HG03280 (cell line): ENCODE data around the gene PGA3.
"Not testable (repeated sequence)": the region's sequence is repeated elsewhere in the genome, so short reads cannot be mapped to it uniquely, and the experiment has no call there.

Experiments
- ATAC-seq: cut with Tn5 transposase; IDR thresholded peaks from one replicate; pipeline ENCODE4 v1.9.1; 2021; ENCODE audit warnings: mild to moderate bottlenecking, moderate library complexity; ENCODE audit not compliant: unreplicated experiment

PGA3 gene

GRCh38 chr11:61204502-61205059, 1.3 kb downstream of the PGA3 start:
- not testable (repeated sequence) for ATAC-seq

GRCh38 chr11:61207636-61208310, 4.5 kb downstream of the PGA3 start:
- not testable (repeated sequence) for ATAC-seq

- ATAC-seq, result not testable (repeated sequence)
These were observed 7.3 kb downstream of the PGA3 start for GRCh38 chr11:61210629-61211028.

GRCh38 chr11:61211327-61211952, 8.1 kb downstream of the PGA3 start:
- ATAC-seq, result not testable (repeated sequence)

- not testable (repeated sequence) for ATAC-seq
These were observed 8.9 kb downstream of the PGA3 start for GRCh38 chr11:61212202-61212601.

GRCh38 chr11:61213711-61214324, 10.5 kb downstream of the PGA3 start:
- ATAC-seq, result not testable (repeated sequence)

- ATAC-seq, result not testable (repeated sequence)
These were observed 15.0 kb downstream of the PGA3 start for GRCh38 chr11:61218306-61218705.

GRCh38 chr11:61219016-61219415, 15.7 kb downstream of the PGA3 start:
- ATAC-seq, result not testable (repeated sequence)

- not testable (repeated sequence) for ATAC-seq
These were observed 18.7 kb downstream of the PGA3 start, which contains the start of gene PGA4 for GRCh38 chr11:61222047-61222446. Gene PGA4 (plus strand): TSS chr11:61222347. CDS start chr11:61222401, 54 bp downstream.

GRCh38 chr11:61222692-61223091, 19.4 kb downstream of the PGA3 start:
- ATAC-seq, result not testable (repeated sequence)

GRCh38 chr11:61226457-61227137, 23.3 kb downstream of the PGA3 start:
- not testable (repeated sequence) for ATAC-seq

GRCh38 chr11:61229458-61229857, 26.1 kb downstream of the PGA3 start:
- ATAC-seq, result not testable (repeated sequence)

- not testable (repeated sequence) for ATAC-seq
These were observed 27.7 kb downstream of the PGA3 start for GRCh38 chr11:61231033-61231432.

- ATAC-seq, result not testable (repeated sequence)
These were observed 28.3 kb downstream of the PGA3 start for GRCh38 chr11:61231585-61231984.

- ATAC-seq, result not testable (repeated sequence)
These were observed 29.3 kb downstream of the PGA3 start for GRCh38 chr11:61232548-61233145.

GRCh38 chr11:61237130-61237529, 33.8 kb downstream of the PGA3 start:
- ATAC-seq, result not testable (repeated sequence)

- not testable (repeated sequence) for ATAC-seq
These were observed 37.0 kb downstream of the PGA3 start for GRCh38 chr11:61240288-61240687.

- ATAC-seq, result not testable (repeated sequence)
These were observed 37.6 kb downstream of the PGA3 start, which contains the start of gene PGA5 for GRCh38 chr11:61240875-61241274. Gene PGA5 (plus strand): TSS chr11:61241175. CDS start chr11:61241227, 52 bp downstream.

- not testable (repeated sequence) for ATAC-seq
These were observed 38.2 kb downstream of the PGA3 start for GRCh38 chr11:61241526-61241925.

GRCh38 chr11:61245284-61245964, 42.1 kb downstream of the PGA3 start:
- ATAC-seq, result not testable (repeated sequence)
